ENCODE data around the gene STN1.

The STN1 gene, protein sequence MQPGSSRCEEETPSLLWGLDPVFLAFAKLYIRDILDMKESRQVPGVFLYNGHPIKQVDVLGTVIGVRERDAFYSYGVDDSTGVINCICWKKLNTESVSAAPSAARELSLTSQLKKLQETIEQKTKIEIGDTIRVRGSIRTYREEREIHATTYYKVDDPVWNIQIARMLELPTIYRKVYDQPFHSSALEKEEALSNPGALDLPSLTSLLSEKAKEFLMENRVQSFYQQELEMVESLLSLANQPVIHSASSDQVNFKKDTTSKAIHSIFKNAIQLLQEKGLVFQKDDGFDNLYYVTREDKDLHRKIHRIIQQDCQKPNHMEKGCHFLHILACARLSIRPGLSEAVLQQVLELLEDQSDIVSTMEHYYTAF

DNA sequence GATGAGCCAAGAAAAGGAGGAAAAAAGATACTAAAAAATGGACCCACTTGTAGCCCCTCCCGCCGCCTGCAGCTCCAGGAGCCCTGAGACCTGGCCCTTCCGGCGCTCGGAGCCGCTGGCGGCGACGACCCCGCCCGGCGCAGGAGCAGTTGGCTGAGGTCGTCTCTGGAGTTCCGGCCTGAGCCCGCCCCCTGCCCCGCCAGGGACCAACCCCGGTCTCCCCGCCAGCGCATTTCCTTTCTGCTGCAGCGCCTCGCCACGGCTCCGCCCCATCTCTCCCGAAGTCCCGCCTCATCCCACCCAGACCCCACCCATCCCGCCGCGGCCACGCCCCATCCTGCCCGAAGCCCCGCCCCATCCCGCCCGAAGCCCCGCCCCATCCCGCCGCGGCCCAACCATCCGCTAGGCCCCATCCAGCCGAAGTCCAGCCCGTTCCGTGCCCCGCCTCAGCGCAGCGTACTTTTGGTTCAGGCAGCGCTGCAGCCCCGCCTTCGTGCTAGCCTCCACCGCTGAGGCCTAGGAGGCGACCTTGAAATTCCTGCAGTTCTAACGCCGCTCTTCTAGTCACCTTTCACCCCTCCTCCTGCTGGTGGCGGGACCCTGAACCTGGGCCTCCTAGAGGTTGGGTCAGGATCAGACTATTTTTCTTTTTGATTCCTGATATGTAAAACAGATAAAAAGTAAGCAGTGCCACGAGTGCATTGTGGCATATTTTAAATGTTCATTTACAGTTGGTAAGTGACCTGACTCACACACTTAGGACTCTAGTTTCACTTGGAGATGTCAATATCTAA is at the start of gene STN1:
TSS of gene STN1 (minus strand) at position 132 of the 794 bp plus-strand sequence. CDS start 590 bp downstream, outside the sequence.
- TF ChIP-seq, protein P1, sequence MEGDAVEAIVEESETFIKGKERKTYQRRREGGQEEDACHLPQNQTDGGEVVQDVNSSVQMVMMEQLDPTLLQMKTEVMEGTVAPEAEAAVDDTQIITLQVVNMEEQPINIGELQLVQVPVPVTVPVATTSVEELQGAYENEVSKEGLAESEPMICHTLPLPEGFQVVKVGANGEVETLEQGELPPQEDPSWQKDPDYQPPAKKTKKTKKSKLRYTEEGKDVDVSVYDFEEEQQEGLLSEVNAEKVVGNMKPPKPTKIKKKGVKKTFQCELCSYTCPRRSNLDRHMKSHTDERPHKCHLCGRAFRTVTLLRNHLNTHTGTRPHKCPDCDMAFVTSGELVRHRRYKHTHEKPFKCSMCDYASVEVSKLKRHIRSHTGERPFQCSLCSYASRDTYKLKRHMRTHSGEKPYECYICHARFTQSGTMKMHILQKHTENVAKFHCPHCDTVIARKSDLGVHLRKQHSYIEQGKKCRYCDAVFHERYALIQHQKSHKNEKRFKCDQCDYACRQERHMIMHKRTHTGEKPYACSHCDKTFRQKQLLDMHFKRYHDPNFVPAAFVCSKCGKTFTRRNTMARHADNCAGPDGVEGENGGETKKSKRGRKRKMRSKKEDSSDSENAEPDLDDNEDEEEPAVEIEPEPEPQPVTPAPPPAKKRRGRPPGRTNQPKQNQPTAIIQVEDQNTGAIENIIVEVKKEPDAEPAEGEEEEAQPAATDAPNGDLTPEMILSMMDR (IDR thresholded peaks at IDR 0.05; ENCODE audit: low read depth, low read length), result no peak

DNA sequence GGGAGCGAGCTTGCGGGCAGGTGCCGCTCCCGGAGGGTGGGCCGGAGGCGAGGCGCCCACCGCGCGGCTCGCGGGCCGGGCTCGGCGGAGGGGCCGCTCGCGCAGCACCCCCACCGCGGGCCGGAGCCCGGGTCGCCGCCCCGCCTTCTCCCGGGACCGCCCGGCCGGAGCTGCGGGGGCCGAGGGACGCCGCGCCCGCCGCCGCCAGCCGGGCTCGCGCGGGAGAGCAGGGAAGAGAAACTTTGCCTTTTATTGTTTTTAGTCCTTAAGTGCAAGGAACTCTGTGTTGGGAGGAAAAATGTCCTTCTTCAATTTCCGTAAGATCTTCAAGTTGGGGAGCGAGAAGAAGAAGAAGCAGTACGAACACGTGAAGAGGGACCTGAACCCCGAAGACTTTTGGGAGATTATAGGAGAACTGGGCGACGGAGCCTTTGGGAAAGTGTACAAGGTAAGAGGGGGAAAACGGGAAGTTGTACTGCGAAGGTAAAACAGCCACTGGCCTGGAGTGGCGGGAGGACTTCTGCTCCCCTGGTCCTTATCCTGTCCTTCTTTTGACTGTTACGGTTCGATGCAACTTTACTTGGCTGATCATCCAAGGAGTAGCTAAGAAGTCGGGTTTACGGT is 49.6 kb upstream of the STN1 start:
- TF ChIP-seq, protein P1 (IDR thresholded peaks at IDR 0.05; ENCODE audit: low read depth, low read length), result no peak
- H3K4me3 ChIP-seq (ENCODE audit: low read depth, low read length), result peak overlapping the region; percentile 91

More for the DNA sequence above, at the start of gene STN1:
- peak within 1 kb of the TSS; percentile 76 for H3K4me3 ChIP-seq (ENCODE audit: low read depth, low read length)

DNA sequence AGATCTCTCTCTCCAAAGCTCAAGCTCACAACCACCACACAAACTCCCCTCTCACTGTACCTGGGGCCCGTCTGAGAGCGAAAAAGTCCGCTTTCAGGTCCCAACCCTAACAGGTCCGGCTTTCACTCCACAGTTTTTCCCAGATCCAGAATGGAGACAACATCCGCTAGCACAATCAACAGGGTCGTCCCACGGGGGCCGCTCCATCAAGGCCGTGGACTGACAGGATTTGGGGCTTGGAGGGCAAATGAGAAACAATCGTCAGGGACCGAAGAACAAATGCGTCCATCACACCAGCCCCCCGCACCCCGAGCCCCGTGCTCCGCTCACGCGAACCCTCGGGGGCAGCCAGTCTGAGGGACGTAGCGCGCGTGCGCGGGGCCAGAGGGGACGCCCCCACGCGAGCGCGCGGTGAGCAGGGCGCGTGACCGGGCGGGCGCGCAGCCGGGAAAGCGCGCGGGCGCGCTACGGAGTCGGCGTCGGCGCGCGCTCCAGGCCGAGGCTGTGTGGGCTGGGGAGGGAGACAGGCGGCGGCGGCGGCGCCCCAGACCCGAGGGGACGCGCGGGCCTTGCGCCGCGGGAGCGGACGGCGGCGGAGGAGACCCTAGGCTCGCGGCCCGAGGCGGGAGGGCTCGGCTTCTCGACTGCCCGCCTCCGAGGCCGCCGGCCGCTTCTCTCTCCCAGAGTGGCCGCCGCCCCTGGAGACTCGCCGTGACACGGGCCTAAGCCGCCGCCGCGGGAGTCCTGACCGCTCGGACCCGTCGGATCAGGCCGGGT is 48.9 kb upstream of the STN1 start, which contains the start of gene SLK:
TSS of gene SLK (plus strand) at position 470 of the 777 bp plus-strand sequence. CDS start 606 bp downstream, outside the sequence.
- H3K4me3 ChIP-seq (ENCODE audit: low read depth, low read length), result peak within 1 kb of the TSS; percentile 91
- TF ChIP-seq, protein P1 (IDR thresholded peaks at IDR 0.05; ENCODE audit: low read depth, low read length), result no peak

DNA sequence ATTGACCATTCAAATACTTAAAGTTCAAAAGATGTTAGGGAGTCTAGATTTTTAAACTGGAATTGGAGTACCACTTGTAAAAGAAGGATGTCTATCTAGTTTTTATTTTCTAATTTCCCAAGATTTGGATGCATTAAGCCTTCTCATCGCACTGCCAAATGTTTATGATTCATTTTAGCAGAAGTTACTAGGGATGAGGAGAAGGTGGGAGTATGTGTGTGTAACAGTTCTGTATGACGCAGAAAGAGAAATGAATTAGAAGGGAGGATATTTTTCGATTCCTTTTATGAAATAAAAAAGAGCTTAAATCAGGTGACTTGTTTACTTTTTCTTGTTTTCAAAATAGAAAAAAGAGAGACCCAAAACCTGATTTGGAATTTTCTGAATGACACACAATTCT is 42.1 kb upstream of the STN1 start:
- TF ChIP-seq, protein P1 (IDR thresholded peaks at IDR 0.05; ENCODE audit: low read depth, low read length), result no peak
- H3K4me3 ChIP-seq (ENCODE audit: low read depth, low read length), result no peak overlapping the region

DNA sequence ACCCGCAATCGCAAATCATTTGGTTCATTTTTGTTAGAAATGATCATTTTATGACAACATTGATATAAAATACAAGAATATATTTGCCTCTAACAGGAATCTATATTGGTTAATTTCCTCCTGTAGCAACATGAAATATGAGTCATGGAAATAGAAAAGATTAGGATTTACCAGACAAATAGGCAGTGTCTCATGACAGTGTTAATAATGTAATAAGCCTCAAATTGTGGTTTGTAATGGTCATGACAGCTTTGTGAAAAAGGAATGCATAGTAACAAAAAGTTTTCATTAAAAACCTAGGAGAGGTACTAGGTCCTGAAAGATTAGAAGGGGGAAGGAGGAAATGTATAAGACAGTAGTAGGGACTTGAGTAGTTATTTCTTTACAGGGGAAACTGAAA is 41.0 kb upstream of the STN1 start:
- H3K4me3 ChIP-seq (ENCODE audit: low read depth, low read length), result no peak overlapping the region
- TF ChIP-seq, protein P1 (IDR thresholded peaks at IDR 0.05; ENCODE audit: low read depth, low read length), result no peak

DNA sequence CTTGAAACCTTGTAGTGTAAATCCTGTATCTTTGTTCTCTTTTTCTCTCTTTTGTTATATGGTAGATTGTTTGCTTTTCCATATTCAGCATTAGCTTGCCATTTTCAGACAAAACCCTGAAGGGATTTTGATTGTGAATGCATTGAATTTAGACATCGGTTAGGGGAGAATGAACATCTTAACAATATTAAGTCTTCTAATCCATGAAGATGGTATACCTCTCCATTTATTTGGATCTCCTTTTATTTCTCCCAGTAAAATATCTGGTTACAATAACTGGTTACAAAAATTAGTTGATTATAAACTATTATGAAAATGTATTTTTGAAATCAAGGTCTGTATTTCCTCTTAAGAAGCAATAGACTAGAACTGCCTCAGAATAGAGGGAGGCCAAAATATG is 36.6 kb upstream of the STN1 start:
- TF ChIP-seq, protein P1 (IDR thresholded peaks at IDR 0.05; ENCODE audit: low read depth, low read length), result no peak
- no peak overlapping the region for H3K4me3 ChIP-seq (ENCODE audit: low read depth, low read length)
